Measurements from ENCODE around the gene ANXA7. TPM values are rescaled to one million over a fixed set of nuclear protein-coding genes. Genes with fewer than 3 reads are reported as not detected.

The ANXA7 gene
- total RNA-seq, 3 donors from 2014 or later = 120 to 169 (median 123) TPM

- H3K36me3 ChIP-seq = peaks cover 3% of the 10 kb centered on the region
- intact Hi-C loops (cut with DNase I; ENCODE audit: low total_unique reads) = no loop called here
- no peaks in the 10 kb centered on the region for H3K4me1 ChIP-seq
- no peak for DNase-seq (ENCODE audit: low spot score in 2 of 2)
- TF ChIP-seq CTCF (IDR thresholded peaks at IDR 0.05) = no peak
- TF ChIP-seq POLR2AphosphoS5 (IDR thresholded peaks at IDR 0.05) = no peak
- no peak for TF ChIP-seq POLR2A (IDR thresholded peaks at IDR 0.05)
- H3K4me3 ChIP-seq = no peak overlapping the region
- no peaks in the 10 kb centered on the region for H3K27me3 ChIP-seq
- no peaks in the 10 kb centered on the region for H3K9me3 ChIP-seq
- no peak overlapping the region for H3K27ac ChIP-seq
These were observed 25.2 kb upstream of the ANXA7 start for GRCh38 chr10:73439055-73439454.

DNA sequence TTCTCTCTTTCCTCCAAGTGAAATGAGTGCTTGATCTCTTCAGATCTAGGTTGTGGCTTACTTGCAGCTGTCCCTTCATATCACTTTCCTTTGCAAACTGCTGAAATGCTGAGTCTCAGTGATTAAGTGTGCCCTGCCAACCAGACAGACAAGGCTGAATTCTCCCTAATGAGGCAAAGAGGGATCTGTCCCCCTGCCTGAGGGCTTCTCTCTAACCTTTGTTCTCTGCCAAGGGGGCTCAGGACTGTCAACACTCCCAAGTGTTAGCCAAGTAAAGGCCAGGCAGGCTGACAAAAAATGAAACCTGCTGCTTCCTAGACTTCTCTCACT lies 19.6 kb upstream of the ANXA7 start, which contains the start of gene MSS51:
MSS51 (minus strand) TSS at position 24 of the 330 bp plus-strand sequence. CDS start 5,277 bp downstream, outside the sequence.
- TF ChIP-seq POLR2A (IDR thresholded peaks at IDR 0.05) = no peak
- no peak for DNase-seq (ENCODE audit: low spot score in 2 of 2)
- Histone ChIP-seq H3K27ac (no peak within 1 kb of the TSS), H3K36me3 (no peaks in the 10 kb centered on the region), H3K4me1 (no peaks in the 10 kb centered on the region), H3K27me3 (no peaks in the 10 kb centered on the region), H3K4me3 (no peak within 1 kb of the TSS), H3K9me3 (no peaks in the 10 kb centered on the region)
- intact Hi-C loops (cut with DNase I; ENCODE audit: low total_unique reads) = no loop called here

DNA sequence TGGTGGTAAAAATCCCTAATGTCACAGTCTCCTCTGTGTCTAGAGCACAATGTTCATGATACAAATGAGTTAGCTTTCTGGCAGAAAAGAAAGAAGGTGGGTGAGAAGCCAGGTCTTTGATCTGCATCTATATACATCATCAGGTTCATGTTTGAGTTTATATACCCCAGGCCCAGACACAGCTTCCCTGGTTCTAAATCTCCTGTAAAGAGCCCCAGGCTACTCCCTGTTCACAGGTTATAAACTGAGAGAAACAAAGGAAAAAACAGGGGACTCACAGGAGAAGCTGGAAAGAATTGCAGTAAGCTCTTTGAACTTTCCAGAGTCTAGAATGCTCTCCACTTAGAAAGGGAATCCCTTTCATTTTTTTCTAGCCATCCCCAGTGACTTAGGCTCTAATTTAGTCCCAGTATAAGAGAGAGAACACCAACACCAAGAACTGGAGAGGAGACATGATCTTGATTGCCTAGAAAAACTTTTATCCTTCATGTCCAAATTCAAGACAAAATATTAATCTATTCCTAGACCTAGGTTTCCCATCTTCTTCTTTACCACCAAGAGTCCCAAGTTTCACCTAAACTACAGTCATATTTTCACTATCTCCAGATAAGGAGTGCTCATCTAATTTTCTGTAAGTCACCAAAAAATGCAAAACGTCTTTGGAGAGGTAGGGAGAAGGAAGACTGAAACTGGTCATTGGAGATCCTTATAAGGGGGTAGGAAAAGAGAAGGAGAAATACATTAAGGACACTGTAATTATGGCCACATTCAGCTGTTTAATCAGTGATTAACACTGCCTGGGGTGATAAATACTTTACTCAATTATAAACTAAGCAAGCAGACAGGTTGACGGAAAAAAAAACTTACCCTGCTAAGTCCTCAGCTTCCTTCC lies 19.0 kb upstream of the ANXA7 start:
- no peak overlapping the region for H3K27ac ChIP-seq
- DNase-seq (ENCODE audit: low spot score in 2 of 2) = no peak
- no peaks in the 10 kb centered on the region for H3K27me3 ChIP-seq
- no peak overlapping the region for H3K4me3 ChIP-seq
- intact Hi-C loops (cut with DNase I; ENCODE audit: low total_unique reads) = no loop called here
- H3K4me1 ChIP-seq = no peaks in the 10 kb centered on the region
- no peak for TF ChIP-seq POLR2A (IDR thresholded peaks at IDR 0.05)
- TF ChIP-seq POLR2AphosphoS5 (IDR thresholded peaks at IDR 0.05) = no peak
- TF ChIP-seq CTCF (IDR thresholded peaks at IDR 0.05) = no peak
- H3K9me3 ChIP-seq = no peaks in the 10 kb centered on the region
- peaks cover under 1% of the 10 kb centered on the region for H3K36me3 ChIP-seq

GRCh38 chr10:73426318-73426717 lies 12.5 kb upstream of the ANXA7 start:
- TF ChIP-seq CTCF (IDR thresholded peaks at IDR 0.05) (no peak), POLR2A (IDR thresholded peaks at IDR 0.05) (no peak), POLR2AphosphoS5 (IDR thresholded peaks at IDR 0.05) (no peak)
- H3K27me3 ChIP-seq = no peaks in the 10 kb centered on the region
- intact Hi-C loops (cut with DNase I; ENCODE audit: low total_unique reads) = no loop called here
- no peak for DNase-seq (ENCODE audit: low spot score in 2 of 2)
- no peaks in the 10 kb centered on the region for H3K9me3 ChIP-seq
- no peaks in the 10 kb centered on the region for H3K4me1 ChIP-seq
- H3K27ac ChIP-seq = no peak overlapping the region
- H3K4me3 ChIP-seq = no peak overlapping the region
- H3K36me3 ChIP-seq = peaks cover 6% of the 10 kb centered on the region

DNA sequence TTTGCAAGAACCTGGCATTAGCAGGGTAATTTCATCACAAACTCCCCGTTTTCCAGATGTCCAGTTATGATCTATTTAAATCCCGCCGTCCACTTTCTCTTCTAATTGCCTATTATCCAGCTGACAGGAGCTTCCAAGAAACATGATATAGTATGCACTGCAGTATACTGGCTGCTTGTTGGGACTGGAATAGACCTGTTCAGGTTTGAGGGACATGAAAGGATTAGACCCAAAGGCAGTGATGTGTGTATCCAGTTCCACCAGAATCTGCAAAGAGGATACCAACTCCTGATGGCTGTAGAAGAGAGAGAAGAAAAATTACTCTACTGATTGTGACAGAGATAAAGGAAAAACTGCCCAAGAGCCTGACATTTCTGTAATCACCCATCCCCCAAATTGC lies 10.6 kb upstream of the ANXA7 start:
- Histone ChIP-seq H3K27ac (no peak overlapping the region), H3K36me3 (peaks cover 6% of the 10 kb centered on the region), H3K9me3 (no peaks in the 10 kb centered on the region), H3K4me3 (no peak overlapping the region), H3K27me3 (no peaks in the 10 kb centered on the region), H3K4me1 (no peaks in the 10 kb centered on the region)
- no peak for TF ChIP-seq CTCF (IDR thresholded peaks at IDR 0.05)
- intact Hi-C loops (cut with DNase I; ENCODE audit: low total_unique reads) = loop anchor here (5.0 kb wide), 1 partner anchor 303 kb away; no protein-coding TSS in a partner anchor
- no peak for DNase-seq (ENCODE audit: low spot score in 2 of 2)

Measured in breast epithelium (tissue), 4 donors.